Measurements from ENCODE around the gene LRBA. TPM values are rescaled to one million over a fixed set of nuclear protein-coding genes. Genes with fewer than 3 reads are reported as not detected.

The LRBA gene
- total RNA-seq, 1 experiment from 2014 or later: 12.5 TPM

DNA sequence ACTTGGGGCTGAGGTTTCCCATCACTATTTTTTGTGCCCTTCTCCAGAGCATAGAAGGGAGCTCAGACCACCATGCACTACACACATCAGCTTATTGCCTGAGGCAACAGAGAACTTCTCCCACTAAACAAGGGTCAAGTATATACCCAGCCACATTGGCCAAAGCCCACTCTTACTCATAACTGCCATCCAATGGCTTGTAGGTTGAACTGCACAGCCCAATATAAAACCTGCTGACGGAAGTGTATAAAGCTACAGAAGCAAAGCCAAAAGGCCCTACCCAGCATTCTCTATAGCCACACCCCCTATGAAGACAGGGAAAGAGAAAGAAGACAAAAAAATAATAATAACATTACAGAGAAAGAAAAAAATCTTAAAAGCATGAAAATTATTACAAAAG is 139.7 kb downstream of the LRBA start:
- DNase-seq (ENCODE audit: low read depth): no peak

DNA sequence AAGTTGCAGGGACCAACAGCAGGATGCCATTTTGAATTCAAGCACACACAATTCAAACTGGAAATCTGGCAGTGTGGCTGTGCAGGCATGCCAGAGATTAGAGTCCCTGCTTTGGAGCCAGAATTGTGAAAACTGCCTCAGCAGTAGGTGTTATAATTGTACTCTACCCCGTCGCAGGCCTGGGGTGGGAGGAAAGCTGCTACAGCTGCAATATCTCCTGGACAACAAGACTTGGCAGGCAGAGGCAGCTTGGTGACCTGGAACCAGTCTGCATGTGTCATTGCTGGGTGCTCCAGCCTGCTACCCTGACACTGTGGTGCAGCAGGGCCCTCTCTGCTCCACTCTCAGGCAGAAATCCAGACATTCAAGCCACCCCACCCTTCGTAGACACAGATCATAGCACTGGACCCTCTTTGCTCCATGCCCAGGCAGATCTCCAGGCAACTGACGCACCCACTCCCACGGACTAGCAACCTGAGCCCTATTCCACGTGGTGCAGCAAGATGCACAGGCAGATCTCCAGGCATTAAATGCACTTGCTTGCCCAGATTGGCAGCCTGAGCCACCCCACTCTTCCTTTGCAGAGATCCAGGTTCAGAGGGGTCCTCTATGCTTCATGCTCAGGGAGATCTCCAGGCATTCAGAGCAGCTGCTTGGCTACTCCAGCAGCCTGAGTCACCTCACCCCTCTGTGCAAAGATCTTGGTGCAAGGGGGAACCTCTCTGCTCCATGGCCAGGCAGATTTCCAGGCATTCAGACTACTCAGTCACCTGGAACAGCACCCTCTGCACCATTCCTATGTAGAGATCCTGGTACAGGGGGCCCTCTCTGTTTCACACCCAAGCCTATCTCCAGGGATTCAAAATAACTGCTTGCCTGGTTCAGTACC is 140.5 kb downstream of the LRBA start:
- no peak for DNase-seq (ENCODE audit: low read depth)

DNA sequence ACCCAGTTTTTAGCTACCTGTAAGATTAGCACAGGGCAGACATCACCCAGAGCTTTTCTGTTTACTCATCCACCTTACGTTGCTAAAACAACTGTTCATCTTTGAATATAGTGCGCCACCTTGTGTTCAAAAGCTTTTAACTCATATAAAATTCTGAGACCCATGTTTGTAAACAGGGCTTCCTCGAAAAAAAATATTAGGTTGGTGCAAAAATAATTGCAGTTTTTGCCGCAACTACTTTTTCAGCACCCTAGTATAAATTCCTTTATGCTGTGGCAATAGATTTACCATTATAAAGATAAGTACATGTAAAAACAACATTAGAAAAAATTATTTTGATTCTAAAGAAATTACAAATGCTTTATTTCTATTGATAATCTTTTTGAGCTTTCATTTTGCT is 147.9 kb downstream of the LRBA start:
- DNase-seq (ENCODE audit: low read depth): peak; percentile 65

DNA sequence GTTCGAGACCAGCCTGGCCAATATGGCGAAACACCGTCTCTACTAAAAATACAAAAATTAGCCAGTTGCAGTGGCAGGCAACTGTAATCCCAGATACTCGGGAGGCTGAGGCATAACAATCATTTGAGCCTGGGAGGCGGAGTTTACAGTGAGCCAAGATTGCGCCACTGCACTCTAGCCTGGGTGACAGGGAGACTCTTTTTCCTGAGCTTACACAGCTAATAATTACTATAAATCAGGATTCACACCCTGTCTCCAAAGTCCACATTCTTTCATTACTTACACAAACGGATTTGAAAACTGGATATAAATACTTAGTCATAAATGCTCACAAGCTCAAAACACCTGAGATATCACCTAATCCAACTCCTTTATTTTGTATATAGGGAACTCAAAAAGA is 151.6 kb downstream of the LRBA start:
- no peak for DNase-seq (ENCODE audit: low read depth)

DNA sequence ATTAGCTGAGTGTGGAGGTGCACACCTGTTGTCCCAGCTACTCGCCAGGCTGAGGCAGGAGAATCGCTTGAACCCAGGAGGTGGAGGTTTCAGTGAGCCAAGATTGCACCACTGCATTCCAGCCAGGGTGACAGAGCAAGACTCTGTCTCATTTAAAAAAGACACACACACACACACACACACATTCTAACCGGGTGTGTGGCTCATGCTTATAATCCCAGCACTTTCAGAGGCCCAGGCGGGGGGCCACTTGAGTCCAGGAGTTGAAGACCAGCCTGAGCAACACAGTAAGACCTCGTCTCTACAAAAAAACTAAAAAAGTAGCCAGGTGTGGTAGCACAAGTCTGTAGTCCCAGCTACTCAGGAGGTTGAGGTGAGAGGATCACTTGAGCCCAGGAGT is 152.3 kb downstream of the LRBA start:
- no peak for DNase-seq (ENCODE audit: low read depth)

DNA sequence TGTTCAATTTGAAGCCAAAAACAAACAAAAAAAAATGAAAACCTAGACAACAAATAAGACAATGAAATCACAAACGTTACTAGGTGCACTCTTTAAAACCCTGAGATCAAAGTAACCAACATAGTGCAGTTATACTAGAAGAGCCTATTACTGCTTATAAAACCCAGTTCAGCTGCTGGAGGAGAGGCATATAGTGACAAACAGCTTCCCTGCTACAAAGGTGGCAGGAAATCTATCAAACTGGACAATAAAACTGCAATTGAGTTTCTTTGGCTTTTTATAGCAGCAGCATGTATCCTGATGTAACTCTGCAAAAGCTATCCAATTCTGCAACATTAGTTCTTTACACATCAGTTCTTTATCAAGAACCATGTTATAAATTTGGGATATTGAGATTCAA is 155.6 kb downstream of the LRBA start:
- DNase-seq (ENCODE audit: low read depth): no peak

DNA sequence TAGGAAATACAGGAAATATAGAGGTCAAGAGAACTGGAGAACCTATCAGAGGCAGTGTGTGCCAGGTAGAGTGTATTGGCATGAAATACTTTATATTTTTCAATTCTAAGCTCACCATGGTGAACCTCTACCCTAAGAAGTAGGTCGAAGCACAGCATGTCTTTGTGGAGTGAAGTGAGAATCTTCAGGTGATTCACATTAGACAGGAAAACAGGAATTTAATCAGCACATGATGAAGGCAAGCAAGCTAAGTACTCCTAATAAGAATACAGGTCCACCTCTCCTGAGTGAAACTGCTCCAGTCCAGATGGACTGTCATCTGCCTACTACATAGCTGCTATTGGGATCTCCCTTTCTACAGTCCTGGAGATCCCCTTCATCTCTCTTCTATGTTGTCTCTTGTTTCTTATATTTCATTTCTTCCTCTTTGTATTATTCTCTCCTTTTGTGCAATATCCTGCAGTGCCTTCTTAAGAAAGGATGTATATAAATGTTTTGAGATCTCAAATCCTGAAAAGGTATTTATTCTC is 159.0 kb downstream of the LRBA start:
- no peak for DNase-seq (ENCODE audit: low read depth)

DNA sequence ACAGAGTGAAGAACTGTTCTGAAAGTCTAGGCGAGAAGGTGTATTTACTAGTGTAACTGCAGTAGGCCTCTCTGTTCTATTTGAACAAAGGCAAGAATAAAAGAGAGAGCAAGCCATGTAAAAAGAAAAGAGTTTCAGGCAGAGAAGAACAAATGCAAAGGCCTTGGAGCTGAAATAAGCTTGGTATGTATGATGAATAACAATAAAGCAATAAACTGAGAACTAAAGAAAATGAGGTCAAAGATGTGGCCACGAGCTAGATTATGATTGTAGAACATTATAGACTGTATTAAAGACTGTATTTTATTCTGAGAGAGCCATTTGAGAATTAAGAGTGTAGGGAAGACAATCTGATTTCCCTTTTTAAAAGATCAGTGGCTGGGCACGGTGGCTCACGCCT is 160.5 kb downstream of the LRBA start:
- no peak for DNase-seq (ENCODE audit: low read depth)

DNA sequence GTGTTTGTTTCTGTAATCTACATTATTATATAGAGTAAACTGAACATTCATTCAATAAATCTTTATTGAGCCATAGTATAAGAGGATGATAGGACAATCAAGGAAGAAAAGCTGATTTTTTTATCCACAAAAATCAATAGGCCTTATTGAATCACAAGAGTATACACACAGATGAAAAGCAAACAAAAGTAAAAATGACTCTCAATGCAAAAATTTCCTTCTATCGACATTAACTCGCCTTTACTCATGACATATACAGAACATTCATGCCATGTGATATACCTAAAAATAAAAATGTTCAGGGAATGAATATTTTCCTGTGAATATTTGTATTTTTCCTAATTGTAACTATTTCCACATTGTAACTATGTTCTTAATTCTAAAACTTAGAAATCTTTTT is 161.2 kb downstream of the LRBA start:
- no peak for DNase-seq (ENCODE audit: low read depth)

DNA sequence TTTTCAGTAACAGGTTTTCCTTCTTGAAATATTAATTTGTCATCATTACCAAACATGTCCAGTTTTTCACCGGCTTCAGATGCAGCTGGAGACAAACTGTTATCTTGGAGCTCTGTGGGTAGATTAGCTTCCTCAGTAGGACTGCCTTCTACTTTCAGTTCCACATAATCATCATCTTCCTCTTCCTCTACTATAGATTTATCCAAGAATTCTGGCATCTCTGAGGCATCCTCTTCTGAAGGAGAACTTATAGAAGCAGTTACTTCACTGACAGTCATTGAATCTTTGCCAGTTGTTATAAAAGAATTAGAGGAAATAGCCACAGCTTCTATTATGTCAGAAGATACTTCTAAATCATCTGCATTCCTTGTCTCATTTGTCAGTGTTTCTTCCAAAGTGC is 162.9 kb downstream of the LRBA start:
- no peak for DNase-seq (ENCODE audit: low read depth)

DNA sequence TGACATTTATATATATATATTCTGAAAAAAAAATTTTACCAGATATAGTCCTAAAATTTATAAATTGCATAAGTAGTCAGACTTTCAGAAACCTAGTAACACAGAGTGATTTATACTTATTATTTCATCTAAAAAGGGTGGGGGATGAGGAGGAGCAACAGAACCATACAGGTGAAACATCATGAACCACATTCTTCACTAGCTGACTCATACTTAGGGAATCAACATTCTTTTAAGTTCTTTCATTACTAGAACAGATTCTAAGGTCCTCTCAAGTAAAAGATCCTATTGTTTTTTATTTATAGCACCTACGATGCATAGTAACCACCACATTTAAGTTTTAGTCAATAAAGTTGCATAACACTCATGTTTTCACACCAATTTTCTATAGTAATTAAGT is 166.1 kb downstream of the LRBA start:
- DNase-seq (ENCODE audit: low read depth): no peak

DNA sequence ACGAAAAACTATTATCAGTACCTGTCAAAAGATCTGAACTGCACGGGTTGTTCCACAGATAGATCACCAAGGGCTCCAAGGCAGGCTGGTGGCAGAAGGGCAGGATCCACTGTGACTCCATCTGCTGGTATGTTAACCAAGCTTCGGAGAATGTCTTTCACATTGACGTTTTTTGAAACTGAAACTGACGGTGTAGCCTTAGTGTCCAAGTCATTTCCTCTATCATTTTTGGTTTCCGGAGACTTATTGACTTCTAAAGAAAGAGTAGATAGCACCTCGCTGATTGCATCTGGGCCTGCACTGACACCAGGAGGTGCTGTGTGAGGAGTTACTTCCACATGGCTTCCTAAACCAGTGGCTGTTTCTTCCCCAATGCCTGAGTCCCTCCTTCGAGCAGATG is 186.9 kb downstream of the LRBA start:
- no peak for DNase-seq (ENCODE audit: low read depth)

DNA sequence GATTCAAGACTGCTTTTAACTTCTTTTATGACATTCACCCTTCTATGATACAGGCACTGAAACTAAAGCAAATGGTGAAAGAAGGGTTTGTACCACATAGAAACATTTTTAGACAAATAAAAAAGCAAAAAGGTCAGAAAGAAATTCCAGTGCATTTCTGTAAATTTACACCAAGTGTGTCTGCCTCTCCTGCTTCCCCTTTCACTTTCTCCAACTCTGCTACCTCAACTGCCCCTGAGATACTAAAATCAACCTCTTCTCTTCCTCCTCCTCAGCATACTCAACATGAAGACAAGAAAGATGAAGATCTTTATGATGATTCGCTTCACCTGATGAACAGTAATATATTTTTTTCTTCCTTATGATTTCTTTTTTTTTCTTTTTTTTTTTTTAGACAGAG is 187.9 kb downstream of the LRBA start:
- no peak for DNase-seq (ENCODE audit: low read depth)

DNA sequence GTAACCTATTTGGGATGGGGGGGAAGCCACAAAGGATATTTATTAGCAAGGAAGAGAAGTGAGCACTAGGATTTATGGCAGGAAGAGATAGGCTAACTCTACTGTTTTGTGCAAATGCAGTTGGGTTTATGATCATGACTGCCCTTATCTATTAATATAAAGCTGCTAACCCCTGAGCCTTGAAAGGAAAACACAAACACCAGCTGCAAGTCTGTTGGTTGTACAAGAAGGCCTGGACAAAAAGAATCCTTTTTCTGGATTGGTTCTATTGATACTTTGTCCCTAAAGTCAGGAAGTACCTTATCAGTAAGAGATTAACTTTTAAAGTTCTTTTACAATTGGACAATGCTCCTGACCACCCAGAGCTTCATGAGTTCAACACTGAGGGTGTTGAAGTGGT is 188.8 kb downstream of the LRBA start:
- DNase-seq (ENCODE audit: low read depth): no peak

DNA sequence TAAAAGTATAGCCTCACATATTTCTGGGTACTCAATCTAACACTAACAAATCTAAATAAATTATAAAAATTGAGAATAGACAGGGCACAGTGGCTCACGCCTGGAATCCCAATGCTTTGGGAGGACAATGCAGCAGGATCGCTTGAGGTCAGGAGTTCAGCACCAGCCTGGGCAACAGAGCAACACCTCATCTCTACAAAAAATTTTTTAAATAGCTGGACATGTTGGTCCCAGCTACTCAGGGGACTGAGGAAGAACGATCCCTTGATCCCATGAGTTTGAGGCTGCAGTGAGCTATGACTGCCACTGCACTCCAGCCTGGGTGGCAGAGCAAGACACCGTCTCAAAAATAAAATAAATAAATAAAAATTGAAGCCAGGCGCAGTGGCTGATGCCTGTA is 192.7 kb downstream of the LRBA start:
- DNase-seq (ENCODE audit: low read depth): no peak

DNA sequence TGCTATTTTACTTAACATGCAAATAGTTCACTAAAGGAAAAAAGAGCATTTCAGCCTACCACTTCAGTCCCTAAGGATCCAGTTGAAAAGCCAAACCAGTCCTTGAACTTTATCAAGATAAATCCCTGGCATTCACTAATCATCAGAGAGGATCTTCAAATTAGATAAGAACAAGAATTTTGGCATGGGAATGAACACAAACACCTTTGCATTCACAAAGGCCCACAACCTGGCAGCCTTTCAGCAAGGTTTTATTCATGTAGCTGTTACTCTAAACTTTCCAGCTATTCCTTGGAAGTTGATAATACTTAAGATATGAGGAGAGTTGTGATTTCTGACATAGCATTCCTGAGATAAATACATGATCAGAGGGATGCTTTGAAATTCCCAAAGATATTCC is 193.4 kb downstream of the LRBA start:
- DNase-seq (ENCODE audit: low read depth): no peak

DNA sequence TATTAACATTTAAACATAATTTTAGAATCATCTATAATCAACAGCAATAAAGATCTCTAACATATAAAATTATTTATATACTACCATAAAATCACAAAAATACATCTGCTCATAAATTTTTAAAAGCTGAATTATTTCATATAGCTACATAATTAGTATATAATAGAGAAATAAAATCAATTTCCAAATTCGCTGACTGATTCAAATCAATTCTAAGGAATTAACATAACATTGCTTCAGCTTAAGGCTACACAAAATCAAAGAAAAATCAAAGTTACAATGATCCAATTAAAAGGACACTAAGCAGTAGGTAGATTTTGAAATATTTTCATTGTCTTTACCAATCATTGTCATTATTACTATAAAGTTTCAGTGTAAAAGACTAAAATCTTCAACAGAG is 194.7 kb downstream of the LRBA start:
- no peak for DNase-seq (ENCODE audit: low read depth)

DNA sequence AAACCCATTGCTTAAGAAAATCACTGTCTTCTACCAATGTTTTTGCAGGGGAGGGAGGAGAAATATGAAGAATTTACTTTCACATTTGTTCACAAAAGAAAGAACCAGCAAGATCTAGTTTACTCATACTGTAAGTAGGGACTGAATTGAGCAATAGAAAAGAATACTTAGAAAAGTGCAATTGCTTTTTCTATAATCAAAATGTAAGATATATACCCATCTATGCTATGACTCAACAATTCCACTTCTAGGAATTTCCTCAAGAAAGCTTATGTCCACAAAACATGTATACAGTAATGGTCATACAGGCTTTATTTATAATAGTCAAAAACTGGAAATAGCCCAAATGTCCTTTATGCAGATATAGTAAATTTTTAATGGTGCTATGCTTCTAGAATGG is 196.4 kb downstream of the LRBA start:
- DNase-seq (ENCODE audit: low read depth): no peak

DNA sequence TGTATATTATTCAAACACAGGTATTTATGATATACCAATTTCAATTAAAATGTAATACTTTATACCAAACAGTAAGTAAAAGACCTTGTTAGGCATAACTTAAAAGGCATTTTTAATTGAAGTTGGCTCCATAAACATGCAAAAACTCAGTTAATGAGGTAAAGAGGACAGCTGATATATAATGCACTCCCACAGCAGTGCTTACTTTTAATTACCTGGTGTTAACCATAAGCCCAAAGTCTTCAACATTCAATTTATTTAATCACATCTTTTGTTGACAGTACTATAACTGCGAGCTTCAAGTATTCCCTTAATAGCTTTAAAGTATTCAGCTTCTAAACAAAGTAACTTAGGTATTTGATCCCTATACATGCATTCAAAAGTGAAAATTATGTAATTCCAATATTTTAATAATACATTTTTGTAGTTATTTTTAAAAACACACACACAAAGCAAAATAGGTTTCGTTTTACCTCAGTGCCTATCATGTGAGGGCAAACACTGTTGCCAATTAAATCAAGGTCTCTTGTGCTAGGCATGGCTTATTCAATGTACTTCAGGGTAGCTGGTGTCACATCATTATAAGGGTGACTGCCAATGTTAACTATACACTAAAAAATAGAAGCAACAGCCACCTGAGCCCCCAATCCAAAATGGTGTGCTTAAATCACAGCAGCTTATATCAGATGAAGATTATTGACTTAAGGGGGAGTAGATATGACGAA is 197.1 kb downstream of the LRBA start:
- no peak for DNase-seq (ENCODE audit: low read depth)

DNA sequence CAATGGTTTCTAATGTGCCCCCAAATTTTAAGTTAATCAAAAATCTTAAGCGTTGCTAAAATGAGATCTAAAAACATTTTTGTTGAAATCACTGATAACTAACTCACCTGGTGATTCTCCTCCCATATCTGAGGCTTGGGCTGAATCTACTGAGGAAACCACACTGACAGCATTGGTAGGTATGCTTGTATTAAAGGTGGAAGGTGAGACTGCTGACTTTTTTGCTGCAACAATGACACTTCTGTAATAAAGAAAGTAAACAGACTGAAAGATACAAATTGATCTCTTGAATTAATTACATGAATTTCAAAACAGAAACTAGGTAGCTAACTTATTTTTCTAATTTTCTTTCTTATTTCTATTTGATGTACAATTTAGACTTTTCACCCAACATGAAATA is 198.1 kb downstream of the LRBA start:
- no peak for DNase-seq (ENCODE audit: low read depth)

DNA sequence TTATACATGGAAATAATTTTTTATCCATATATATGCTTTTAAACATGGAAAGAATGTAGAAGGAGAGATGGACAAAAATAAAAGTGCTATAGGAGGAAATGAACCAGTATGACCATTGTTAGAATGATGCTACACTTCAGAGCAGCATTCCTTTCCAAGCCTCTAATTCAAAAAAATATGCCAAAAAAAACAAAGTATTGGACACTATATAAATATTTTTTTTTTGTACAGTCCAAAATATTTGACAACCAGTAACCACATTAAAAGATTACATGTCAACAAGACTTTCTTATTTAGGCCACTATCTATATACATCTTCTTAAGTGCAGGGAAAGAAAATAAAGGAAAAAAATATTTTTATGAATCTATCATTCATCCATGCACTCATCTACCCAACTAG is 198.6 kb downstream of the LRBA start:
- no peak for DNase-seq (ENCODE audit: low read depth)

DNA sequence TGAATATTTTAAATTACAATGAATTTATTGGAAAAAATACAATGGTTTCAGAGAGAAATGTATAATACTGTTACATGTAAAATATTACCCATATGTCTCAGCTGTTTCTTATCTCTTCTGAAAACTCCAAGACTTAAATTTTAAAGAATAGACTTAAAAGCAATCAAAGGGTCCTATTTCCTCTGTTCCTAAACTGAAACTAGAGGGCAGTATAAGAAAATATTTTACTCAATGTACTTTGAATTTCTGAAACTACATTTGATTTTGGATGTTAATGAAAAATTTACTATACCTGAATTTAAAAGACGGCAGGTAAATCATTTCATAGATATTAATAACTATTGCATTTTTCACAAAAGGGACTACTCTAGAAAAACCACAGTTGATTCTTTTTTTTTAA is 200.2 kb downstream of the LRBA start:
- DNase-seq (ENCODE audit: low read depth): no peak
